Lower leg skin (tissue), 3 donors: ENCODE results near the gene VPS54.

Experiments used
- POLR2A ChIP-seq, 2 donors: fragments of 450-650 bp; IDR thresholded peaks; one replicate each; pipeline ENCODE4 v1.6.1; 2016 to 2017; ENCODE audit warnings: antibody characterized with exemption in 2 of 2, mild to moderate bottlenecking in 1 of 2, moderate library complexity in 1 of 2
- TF ChIP-seq, protein P1 (sequence below), 3 donors: fragments of 450-650 bp; IDR thresholded peaks; one replicate each; pipeline ENCODE4 v1.5.1; 2016; ENCODE audit warnings: antibody characterized with exemption in 3 of 3, mild to moderate bottlenecking in 3 of 3, moderate library complexity in 2 of 3

DNA sequence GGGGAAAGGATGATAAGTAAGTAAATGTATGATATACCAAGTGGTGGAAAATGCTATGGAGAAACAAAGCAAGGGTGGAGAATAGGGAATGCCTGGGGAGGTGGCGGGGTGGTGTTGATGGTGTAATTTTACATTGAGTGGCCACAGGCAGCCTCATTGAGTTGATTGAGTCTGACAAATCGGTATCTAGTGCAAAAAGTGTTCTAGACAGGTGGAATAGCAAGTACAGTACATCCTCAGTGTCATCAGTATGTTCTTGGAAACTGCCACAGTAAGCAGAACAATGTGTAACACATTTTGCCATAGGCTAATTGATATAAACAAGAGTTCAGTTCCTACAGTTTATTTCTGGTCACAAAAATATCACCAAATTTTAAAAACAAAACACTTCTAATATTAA lies 131.2 kb downstream of the VPS54 start:
- TF ChIP-seq, protein P1, sequence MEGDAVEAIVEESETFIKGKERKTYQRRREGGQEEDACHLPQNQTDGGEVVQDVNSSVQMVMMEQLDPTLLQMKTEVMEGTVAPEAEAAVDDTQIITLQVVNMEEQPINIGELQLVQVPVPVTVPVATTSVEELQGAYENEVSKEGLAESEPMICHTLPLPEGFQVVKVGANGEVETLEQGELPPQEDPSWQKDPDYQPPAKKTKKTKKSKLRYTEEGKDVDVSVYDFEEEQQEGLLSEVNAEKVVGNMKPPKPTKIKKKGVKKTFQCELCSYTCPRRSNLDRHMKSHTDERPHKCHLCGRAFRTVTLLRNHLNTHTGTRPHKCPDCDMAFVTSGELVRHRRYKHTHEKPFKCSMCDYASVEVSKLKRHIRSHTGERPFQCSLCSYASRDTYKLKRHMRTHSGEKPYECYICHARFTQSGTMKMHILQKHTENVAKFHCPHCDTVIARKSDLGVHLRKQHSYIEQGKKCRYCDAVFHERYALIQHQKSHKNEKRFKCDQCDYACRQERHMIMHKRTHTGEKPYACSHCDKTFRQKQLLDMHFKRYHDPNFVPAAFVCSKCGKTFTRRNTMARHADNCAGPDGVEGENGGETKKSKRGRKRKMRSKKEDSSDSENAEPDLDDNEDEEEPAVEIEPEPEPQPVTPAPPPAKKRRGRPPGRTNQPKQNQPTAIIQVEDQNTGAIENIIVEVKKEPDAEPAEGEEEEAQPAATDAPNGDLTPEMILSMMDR (IDR thresholded peaks at IDR 0.05) = no peak
- TF ChIP-seq POLR2A (IDR thresholded peaks at IDR 0.05) = no peak
